ENCODE data around the gene CD48.
A peak's percentile ranks its signal among the peaks of the same experiment; 100 is the strongest.
"Not testable (repeated sequence)": the region's sequence is repeated elsewhere in the genome, so short reads cannot be mapped to it uniquely, and the experiment has no call there.

The CD48 gene

GRCh38 chr1:160712525-160713080 lies 981 bp upstream of the CD48 start:
- DNase-seq = not testable (repeated sequence)

GRCh38 chr1:160711276-160711601 lies 383 bp downstream of the CD48 start:
- DNase-seq = no peak

- no peak for DNase-seq
Observed at GRCh38 chr1:160710517-160711252, 937 bp downstream of the CD48 start.

GRCh38 chr1:160709715-160710114 lies 1.9 kb downstream of the CD48 start:
- no peak for DNase-seq

GRCh38 chr1:160708801-160709200 lies 2.8 kb downstream of the CD48 start:
- no peak for DNase-seq

- DNase-seq = no peak
Observed at GRCh38 chr1:160708118-160708517, 3.5 kb downstream of the CD48 start.

GRCh38 chr1:160707236-160708064 lies 4.2 kb downstream of the CD48 start:
- DNase-seq = no peak

GRCh38 chr1:160706526-160707235 lies 4.9 kb downstream of the CD48 start:
- no peak for DNase-seq

GRCh38 chr1:160705742-160706141 lies 5.9 kb downstream of the CD48 start:
- DNase-seq = no peak

- DNase-seq = not testable (repeated sequence)
Observed at GRCh38 chr1:160705212-160705621, 6.4 kb downstream of the CD48 start.

GRCh38 chr1:160704250-160704649 lies 7.4 kb downstream of the CD48 start:
- no peak for DNase-seq

GRCh38 chr1:160702100-160702499 lies 9.5 kb downstream of the CD48 start:
- DNase-seq = no peak

GRCh38 chr1:160692390-160692789 lies 19.2 kb downstream of the CD48 start:
- DNase-seq = not testable (repeated sequence)

GRCh38 chr1:160685266-160685665 lies 26.4 kb downstream of the CD48 start:
- DNase-seq = no peak

- no peak for DNase-seq
Observed at GRCh38 chr1:160682983-160683865, 28.4 kb downstream of the CD48 start.

- DNase-seq = no peak
Observed at GRCh38 chr1:160681891-160682140, 29.8 kb downstream of the CD48 start.

- peak; percentile 41 for DNase-seq
Observed at GRCh38 chr1:160681066-160681890, 30.3 kb downstream of the CD48 start.

- no peak for DNase-seq
Observed at GRCh38 chr1:160680399-160680798, 31.2 kb downstream of the CD48 start.

GRCh38 chr1:160679893-160680292 lies 31.7 kb downstream of the CD48 start:
- no peak for DNase-seq

- DNase-seq = no peak
Observed at GRCh38 chr1:160676869-160677597, 34.6 kb downstream of the CD48 start.

Measured in HCEC 1CT (cell line).